Endothelial cell of umbilical vein (primary cell): ENCODE data around the gene HIVEP1.

Experiments
- CTCF ChIP-seq, 2 donors: IDR thresholded peaks; 1 replicate in 1 of 2; 2 replicates in 1 of 2; pipeline ENCODE4 v1.5.1; 2011; ENCODE audit warnings: low read length in 2 of 2, mild to moderate bottlenecking in 2 of 2, moderate library complexity in 2 of 2, control low read depth in 1 of 2, inconsistent platforms in 1 of 2, low read depth in 1 of 2; ENCODE audit not compliant: insufficient read depth in 1 of 2; ENCODE audit errors: extremely low read depth in 1 of 2
- EZH2 ChIP-seq: IDR thresholded peaks from 2 replicates; pipeline ENCODE4 v1.6.1; 2012; ENCODE audit warnings: borderline replicate concordance, low read depth, mild to moderate bottlenecking, moderate library complexity, low read length, inconsistent platforms; ENCODE audit not compliant: severe bottlenecking
- FOS ChIP-seq: IDR thresholded peaks from 2 replicates; pipeline ENCODE4 v1.6.1; 2011; ENCODE audit warnings: mild to moderate bottlenecking, low read length, moderate library complexity, borderline replicate concordance; ENCODE audit not compliant: insufficient read depth
- GATA2 ChIP-seq: IDR thresholded peaks from 2 replicates; pipeline ENCODE4 v1.7.0; 2011; ENCODE audit warnings: low read depth, mild to moderate bottlenecking, moderate library complexity, mixed read lengths, low read length; ENCODE audit not compliant: insufficient read length, insufficient read depth
- JUN ChIP-seq: IDR thresholded peaks from 2 replicates; pipeline ENCODE4 v1.6.1; 2011; ENCODE audit warnings: borderline replicate concordance, low read depth; ENCODE audit not compliant: insufficient read length, insufficient read depth
- MAX ChIP-seq: IDR thresholded peaks from 2 replicates; pipeline ENCODE4 v1.6.1; 2011; ENCODE audit not compliant: insufficient read depth, insufficient read length
- MYC ChIP-seq: IDR thresholded peaks from one replicate; pipeline ENCODE4 v1.6.1; 2011; ENCODE audit warnings: mild to moderate bottlenecking, low read depth, low read length
- POLR2A ChIP-seq: IDR thresholded peaks from 2 replicates; pipeline ENCODE4 v1.6.1; 2012; ENCODE audit warnings: low read depth, mild to moderate bottlenecking, control low read depth, low read length
- POLR2AphosphoS5 ChIP-seq: IDR thresholded peaks from 2 replicates; pipeline ENCODE4 v1.6.1; 2012; ENCODE audit warnings: low read depth, mild to moderate bottlenecking, control low read depth, low read length, moderate library complexity; ENCODE audit not compliant: insufficient read depth

- TF ChIP-seq POLR2A: no peak
- TF ChIP-seq FOS: no peak
- TF ChIP-seq POLR2AphosphoS5: no peak
- no peak for TF ChIP-seq CTCF (IDR thresholded peaks at IDR 0.05; ENCODE audit: extremely low read depth in 1 of 2, insufficient read depth in 1 of 2, low read depth in 1 of 2, low read length in 2 of 2)
- no peak for TF ChIP-seq MAX
- TF ChIP-seq EZH2: no peak
- no peak for TF ChIP-seq MYC
- TF ChIP-seq JUN: no peak
- TF ChIP-seq GATA2: no peak
Measured at GRCh38 chr6:12037798-12038197, 25.7 kb downstream of the HIVEP1 start.
